NK-92 (cell line): ENCODE data around the gene CDYL2.

Experiments used
- DNase-seq: peaks from one replicate; lab custom pipeline; 2025; ENCODE audit not compliant: unreplicated experiment; lab: John Stamatoyannopoulos, UW

Gene CDYL2

GRCh38 chr16:80556481-80556880 lies 247.9 kb downstream of the CDYL2 start:
- no peak for DNase-seq

GRCh38 chr16:80554033-80554432 lies 250.4 kb downstream of the CDYL2 start:
- no peak for DNase-seq

- no peak for DNase-seq
Observed at GRCh38 chr16:80552277-80552676, 252.1 kb downstream of the CDYL2 start.
